GM13976 (cell line): ENCODE results near the gene DCBLD1.

ENCODE experiments used
- DNase-seq: peaks from one replicate; pipeline ENCODE4 v3.0.0; 2012; ENCODE audit warnings: low spot score
- in situ Hi-C: fragments of 300-500 bp; cut with MboI; formaldehyde crosslinking; loops from one replicate; pipeline ENCODE4 v1.12.0; 2022; ENCODE audit warnings: low sequenced_read_pairs, mixed read lengths, inconsistent platforms; ENCODE audit not compliant: unreplicated experiment
- TF ChIP-seq, protein P1 (sequence below): IDR thresholded peaks from 2 replicates; pipeline ENCODE4 v1.5.1; 2012; ENCODE audit warnings: borderline replicate concordance, mild to moderate bottlenecking; ENCODE audit not compliant: insufficient read depth; ENCODE audit errors: extremely low read depth, missing control alignments, control extremely low read depth

Gene DCBLD1

DNA sequence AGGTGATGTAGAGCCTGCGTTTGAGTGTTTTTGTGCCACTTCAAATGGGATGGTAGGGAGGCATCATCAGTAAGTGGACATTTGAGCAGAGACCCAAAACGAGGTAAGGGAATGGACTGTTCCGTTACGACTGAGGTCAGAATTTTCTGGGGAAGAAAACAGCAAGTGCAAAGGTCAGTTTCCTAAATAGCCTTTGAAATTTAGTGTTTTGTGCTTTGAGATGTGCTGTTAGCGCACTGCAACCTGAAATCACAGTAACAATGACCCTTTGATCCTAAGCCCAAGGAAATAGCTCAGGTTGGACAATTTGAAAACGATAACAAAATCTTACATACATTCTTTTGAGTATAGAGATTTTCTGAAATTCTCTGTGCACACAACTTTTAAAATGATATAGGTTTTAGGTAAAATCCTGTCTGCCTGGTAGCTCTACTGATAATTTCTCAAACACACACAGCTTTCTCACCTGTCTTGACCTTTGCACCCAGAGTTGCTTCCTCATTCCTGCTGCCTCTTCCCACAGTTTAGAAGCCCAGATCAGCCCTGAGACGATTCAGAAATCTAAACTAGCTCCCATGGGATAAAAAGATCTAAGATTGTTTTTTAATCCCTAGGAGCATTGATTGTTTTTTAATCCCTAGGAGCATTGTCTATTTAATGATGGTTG is 22.1 kb downstream of the DCBLD1 start:
- no peak for DNase-seq
- in situ Hi-C loops: no loop called here
- TF ChIP-seq, protein P1, sequence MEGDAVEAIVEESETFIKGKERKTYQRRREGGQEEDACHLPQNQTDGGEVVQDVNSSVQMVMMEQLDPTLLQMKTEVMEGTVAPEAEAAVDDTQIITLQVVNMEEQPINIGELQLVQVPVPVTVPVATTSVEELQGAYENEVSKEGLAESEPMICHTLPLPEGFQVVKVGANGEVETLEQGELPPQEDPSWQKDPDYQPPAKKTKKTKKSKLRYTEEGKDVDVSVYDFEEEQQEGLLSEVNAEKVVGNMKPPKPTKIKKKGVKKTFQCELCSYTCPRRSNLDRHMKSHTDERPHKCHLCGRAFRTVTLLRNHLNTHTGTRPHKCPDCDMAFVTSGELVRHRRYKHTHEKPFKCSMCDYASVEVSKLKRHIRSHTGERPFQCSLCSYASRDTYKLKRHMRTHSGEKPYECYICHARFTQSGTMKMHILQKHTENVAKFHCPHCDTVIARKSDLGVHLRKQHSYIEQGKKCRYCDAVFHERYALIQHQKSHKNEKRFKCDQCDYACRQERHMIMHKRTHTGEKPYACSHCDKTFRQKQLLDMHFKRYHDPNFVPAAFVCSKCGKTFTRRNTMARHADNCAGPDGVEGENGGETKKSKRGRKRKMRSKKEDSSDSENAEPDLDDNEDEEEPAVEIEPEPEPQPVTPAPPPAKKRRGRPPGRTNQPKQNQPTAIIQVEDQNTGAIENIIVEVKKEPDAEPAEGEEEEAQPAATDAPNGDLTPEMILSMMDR: no peak

DNA sequence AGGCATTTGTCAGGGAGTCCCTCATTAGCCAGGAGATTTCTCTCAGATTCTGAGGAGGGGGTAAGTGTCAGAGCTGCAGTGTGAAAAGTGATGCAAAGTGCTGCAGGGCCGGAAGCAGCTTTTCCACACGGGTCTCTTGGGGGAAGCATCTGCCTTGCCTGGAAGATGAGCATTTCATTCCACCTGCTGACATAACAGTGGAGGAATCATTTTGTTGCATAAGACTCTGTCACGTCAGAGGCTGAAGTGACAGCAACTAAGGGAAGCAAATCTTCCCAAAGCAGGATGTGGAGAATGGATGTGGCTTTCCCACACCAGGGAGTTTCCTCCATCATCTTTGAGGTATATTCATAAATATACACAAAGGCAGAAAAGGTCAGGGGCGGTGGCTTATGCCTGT is 22.8 kb downstream of the DCBLD1 start:
- in situ Hi-C loops: no loop called here
- DNase-seq: no peak

DNA sequence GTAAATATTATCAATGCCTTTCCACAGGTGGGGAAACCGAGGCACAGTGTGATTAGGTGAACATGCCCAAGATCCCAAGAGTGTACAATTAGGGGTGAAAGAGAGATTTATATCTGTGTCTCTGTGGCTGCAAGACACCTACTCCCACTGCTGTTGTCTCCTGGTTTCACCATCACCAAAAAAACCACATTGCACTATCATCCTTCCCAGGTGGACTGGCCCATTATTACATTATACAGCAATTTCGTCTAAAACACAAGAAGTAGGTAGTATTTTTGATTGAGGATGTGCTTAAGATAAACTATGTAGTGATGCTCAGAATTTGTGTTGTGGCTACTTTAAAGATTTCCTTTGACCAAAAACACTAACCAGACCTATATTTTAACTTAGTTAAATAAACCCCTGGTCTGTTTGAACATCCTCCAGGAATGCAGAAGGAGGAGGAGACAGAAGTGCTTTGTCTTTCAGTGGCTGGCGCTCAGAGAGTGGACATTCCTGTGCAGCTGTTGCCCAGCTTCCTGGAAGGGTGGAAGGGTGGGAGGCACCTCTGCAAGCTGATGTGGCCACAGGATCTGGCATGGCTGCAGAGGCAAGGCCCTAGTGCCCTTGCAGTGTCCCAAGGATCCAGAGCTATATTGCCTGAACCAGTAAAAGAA is 23.8 kb downstream of the DCBLD1 start:
- TF ChIP-seq, protein P1: no peak
- DNase-seq: no peak
- in situ Hi-C loops: no loop called here

More for the DNA sequence above, 22.8 kb downstream of the DCBLD1 start:
- TF ChIP-seq, protein P1: no peak

DNA sequence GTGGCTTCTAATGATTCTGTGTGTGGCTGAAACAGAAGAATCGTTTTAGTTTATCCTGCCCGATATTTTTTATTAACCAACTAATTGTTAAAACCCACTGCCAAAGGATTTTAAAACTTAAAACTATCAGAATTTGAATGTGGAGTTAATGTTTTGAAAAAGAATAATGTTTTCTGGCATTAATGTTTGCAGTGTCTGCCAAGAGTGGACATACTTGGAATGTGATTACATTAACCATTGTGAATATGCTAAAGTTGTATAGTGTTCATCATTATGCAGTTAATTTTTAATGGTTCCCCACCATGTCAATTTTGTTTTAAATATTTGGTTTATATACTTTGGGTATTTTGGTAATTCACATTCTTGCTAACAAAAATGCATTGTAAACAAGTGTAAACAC is 24.4 kb downstream of the DCBLD1 start:
- TF ChIP-seq, protein P1: no peak
- in situ Hi-C loops: no loop called here

DNA sequence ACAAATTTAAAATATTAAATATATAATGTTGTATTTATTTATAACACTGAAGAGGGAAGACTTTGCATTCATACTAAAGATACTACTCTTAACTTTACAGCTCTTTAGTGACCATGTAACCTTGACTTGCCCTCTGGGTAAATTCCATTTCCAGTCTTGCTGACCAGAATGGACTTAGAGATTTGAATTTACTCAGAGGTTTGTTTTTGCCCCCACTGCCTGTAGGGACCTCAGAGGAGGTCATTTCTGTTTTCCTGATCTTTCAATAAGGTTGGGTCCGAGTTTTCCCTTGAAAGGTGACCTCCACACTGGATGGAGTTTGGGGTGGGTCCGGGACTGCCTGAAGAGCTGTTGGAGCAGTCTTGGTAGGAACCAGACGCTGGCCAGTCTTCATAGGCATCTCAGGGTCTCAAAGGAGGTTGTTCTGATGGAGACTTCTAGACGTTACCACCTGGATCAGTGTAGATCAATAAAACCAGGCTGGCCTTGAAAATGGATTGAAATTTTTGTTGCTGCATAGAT is 26.0 kb downstream of the DCBLD1 start:
- TF ChIP-seq, protein P1: no peak
- no peak for DNase-seq
- in situ Hi-C loops: no loop called here

More for the DNA sequence above, 24.4 kb downstream of the DCBLD1 start:
- DNase-seq: no peak

DNA sequence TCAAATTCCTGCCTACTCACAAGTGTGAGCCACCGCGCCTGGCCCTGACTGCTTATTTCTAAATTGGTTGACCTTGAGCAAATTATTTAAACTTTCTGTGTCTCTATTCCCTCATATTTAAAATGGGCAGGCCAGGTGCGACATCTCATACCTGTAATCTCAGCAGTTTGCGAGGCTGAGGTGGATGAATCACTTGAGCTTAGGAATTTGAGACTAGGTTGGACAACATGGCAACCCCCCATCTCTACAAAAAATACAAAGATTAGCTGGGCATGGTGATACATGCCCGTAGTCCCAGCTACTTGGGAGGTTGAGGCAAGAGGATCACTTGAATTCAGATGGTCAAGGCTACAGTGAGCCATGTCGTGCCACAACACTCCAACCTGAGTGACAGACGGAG is 26.5 kb downstream of the DCBLD1 start:
- TF ChIP-seq, protein P1: no peak
- in situ Hi-C loops: no loop called here
- no peak for DNase-seq
